ENCODE results near the gene TTLL12.

TTLL12 gene

GRCh38 chr22:43210631-43211515 lies 23.9 kb upstream of the TTLL12 start:
- POLR2A ChIA-PET = no interaction called here
- no peak for TF ChIP-seq CTCF (IDR thresholded peaks at IDR 0.05; ENCODE audit: insufficient read depth, low read length, missing control alignments)
- no peak overlapping the region for H3K4me3 ChIP-seq (ENCODE audit: low read depth, low read length)
- DNase-seq (ENCODE audit: low read depth, low spot score) = no peak
- CTCF ChIA-PET = no interaction called here

- H3K4me3 ChIP-seq (ENCODE audit: low read depth, low read length) = no peak overlapping the region
- no peak for TF ChIP-seq CTCF (IDR thresholded peaks at IDR 0.05; ENCODE audit: insufficient read depth, low read length, missing control alignments)
- no peak for DNase-seq (ENCODE audit: low read depth, low spot score)
- CTCF ChIA-PET = interaction anchor here (1.3 kb wide), 1 partner anchor 20 kb away, joined by 3 read pairs; no protein-coding TSS in a partner anchor
- POLR2A ChIA-PET = no interaction called here
Measured at GRCh38 chr22:43209971-43210370, 23.0 kb upstream of the TTLL12 start.

- no peak overlapping the region for H3K4me3 ChIP-seq (ENCODE audit: low read depth, low read length)
- DNase-seq (ENCODE audit: low read depth, low spot score) = no peak
- no peak for TF ChIP-seq CTCF (IDR thresholded peaks at IDR 0.05; ENCODE audit: insufficient read depth, low read length, missing control alignments)
- POLR2A ChIA-PET = no interaction called here
- CTCF ChIA-PET = interaction anchor here (1.3 kb wide), 1 partner anchor 20 kb away, joined by 3 read pairs; no protein-coding TSS in a partner anchor
Measured at GRCh38 chr22:43209523-43209890, 22.6 kb upstream of the TTLL12 start.

GRCh38 chr22:43208703-43209522 lies 22.0 kb upstream of the TTLL12 start:
- TF ChIP-seq CTCF (IDR thresholded peaks at IDR 0.05; ENCODE audit: insufficient read depth, low read length, missing control alignments) = no peak
- no peak for DNase-seq (ENCODE audit: low read depth, low spot score)
- CTCF ChIA-PET = interaction anchor here (1.1 to 1.3 kb wide), 3 partner anchors 21 to 24 kb away, joined by 3 to 5 read pairs (median 4); no protein-coding TSS in a partner anchor
- H3K4me3 ChIP-seq (ENCODE audit: low read depth, low read length) = no peak overlapping the region
- POLR2A ChIA-PET = no interaction called here

GRCh38 chr22:43207849-43208702 lies 21.1 kb upstream of the TTLL12 start:
- DNase-seq (ENCODE audit: low read depth, low spot score) = no peak
- ChIA-PET CTCF (interaction anchor here (1.1 to 2.2 kb wide), 3 partner anchors 21 to 25 kb away, joined by 4 to 6 read pairs (median 5); partner anchors contain the start of gene TTLL12), POLR2A (no interaction called here)
- no peak for TF ChIP-seq CTCF (IDR thresholded peaks at IDR 0.05; ENCODE audit: insufficient read depth, low read length, missing control alignments)
- no peak overlapping the region for H3K4me3 ChIP-seq (ENCODE audit: low read depth, low read length)

All from AG04449 (cell line).